Caco-2 (cell line): Measurements from ENCODE around the gene ELF1. TPM values are rescaled to one million over a fixed set of nuclear protein-coding genes. Genes with fewer than 3 reads are reported as not detected.

Source experiments
- BruUV-seq: library from RNA; stranded (reverse); fragments of 400-500 nt; replicated peaks from 2 replicates; lab custom pipeline; 2021; lab: Mats Ljungman, UMichigan
- CTCF ChIA-PET: fragments of 300-600 bp; sonication (Branson Sonifier 250); formaldehyde crosslinking; loops from one replicate; lab custom pipeline; 2022; ENCODE audit warnings: antibody characterized with exemption; lab: Charles Lee
- POLR2A ChIA-PET: fragments of 300-600 bp; sonication (Branson Sonifier 250); formaldehyde crosslinking; loops from one replicate; lab custom pipeline; 2022; ENCODE audit warnings: antibody characterized with exemption; lab: Charles Lee
- DNase-seq, 2 experiments: peaks; one replicate each; pipeline versions ENCODE4 v3.0.0 to v3.0.0-alpha.2; 2020 to 2022
- H3K27me3 ChIP-seq: replicated peaks from 2 replicates; pipeline ENCODE4 v1.6.0; 2011; ENCODE audit warnings: low read length; ENCODE audit not compliant: control insufficient read depth, insufficient read depth
- H3K36me3 ChIP-seq: 2 replicates; pipeline ENCODE4 v1.5.1; 2011; ENCODE audit warnings: low read length; ENCODE audit not compliant: control insufficient read depth, insufficient read depth
- H3K4me1 ChIP-seq: fragments of 250-450 bp; sonication (Bioruptor Pico); 2 replicates; pipeline ENCODE4 v1.5.1; 2020; ENCODE audit warnings: mild to moderate bottlenecking
- H3K4me3 ChIP-seq: 2 replicates; pipeline ENCODE4 v1.5.1; 2011; ENCODE audit warnings: low read depth, mild to moderate bottlenecking, control low read depth, low read length
- H3K9me3 ChIP-seq: fragments of 250-450 bp; sonication (Bioruptor Pico); 2 replicates; pipeline ENCODE4 v1.5.1; 2020; ENCODE audit warnings: mild to moderate bottlenecking, moderate library complexity
- H3K27ac Mint-ChIP-seq: one replicate; pipeline ENCODE4 v1.8.0; 2022; ENCODE audit warnings: mixed read lengths; ENCODE audit not compliant: unreplicated experiment
- H3K27me3 Mint-ChIP-seq: one replicate; pipeline ENCODE4 v1.8.0; 2022; ENCODE audit warnings: mixed read lengths; ENCODE audit not compliant: insufficient read depth, unreplicated experiment
- H3K36me3 Mint-ChIP-seq: one replicate; pipeline ENCODE4 v1.8.0; 2022; ENCODE audit warnings: mild to moderate bottlenecking, mixed read lengths; ENCODE audit not compliant: insufficient read depth, unreplicated experiment
- H3K4me1 Mint-ChIP-seq: one replicate; pipeline ENCODE4 v1.8.0; 2022; ENCODE audit warnings: low read depth, mixed read lengths; ENCODE audit not compliant: unreplicated experiment
- H3K4me3 Mint-ChIP-seq: one replicate; pipeline ENCODE4 v1.8.0; 2022; ENCODE audit warnings: mild to moderate bottlenecking, moderate library complexity, mixed read lengths; ENCODE audit not compliant: unreplicated experiment
- H3K9me3 Mint-ChIP-seq: one replicate; pipeline ENCODE4 v1.8.0; 2022; ENCODE audit warnings: mixed read lengths; ENCODE audit not compliant: unreplicated experiment
- intact Hi-C: fragments of 100-400 bp; cut with micrococcal nuclease; formaldehyde crosslinking; loops from one replicate; pipeline ENCODE4 v1.10.0; 2022; ENCODE audit not compliant: unreplicated experiment
- total RNA-seq: library from RNA; stranded (reverse); gene quantifications from 2 replicates; pipeline ENCODE4 v1.2.3, GENCODE V29; 2022
- TF ChIP-seq, protein P1 (sequence below), 2 experiments: fragments of 200-600 bp in 1 of 2; IDR thresholded peaks; 1 replicate in 1 of 2; 2 replicates in 1 of 2; pipeline versions ENCODE4 v1.5.1 to v1.8.0; 2011 to 2022; ENCODE audit warnings: antibody characterized with exemption in 1 of 2, control low read depth in 1 of 2, inconsistent platforms in 1 of 2, low read depth in 1 of 2, low read length in 1 of 2, mild to moderate bottlenecking in 1 of 2, moderate library complexity in 1 of 2; ENCODE audit not compliant: insufficient read depth in 1 of 2, severe bottlenecking in 1 of 2, unreplicated experiment in 1 of 2

The ELF1 gene
- total RNA-seq, 1 experiment from 2014 or later, result 116 TPM

DNA sequence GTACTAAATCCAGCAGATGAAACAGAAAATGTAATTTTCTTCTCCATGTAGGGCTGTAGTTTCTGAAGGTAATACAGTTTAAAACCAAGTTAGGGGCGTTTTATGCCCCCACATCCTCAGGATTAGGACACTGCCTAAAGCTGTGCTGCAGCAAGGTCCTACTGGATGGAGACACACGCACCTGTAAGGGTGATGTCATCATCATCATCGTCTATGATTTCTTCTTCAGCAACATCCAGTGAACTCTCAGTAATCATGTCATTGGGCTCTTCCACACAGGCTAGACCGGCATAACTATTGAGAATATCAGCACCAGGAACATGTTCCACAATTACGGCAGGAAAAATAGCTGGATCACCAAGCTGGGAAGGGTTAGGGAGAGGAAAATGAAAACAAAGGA lies 60.5 kb downstream of the ELF1 start:
- intact Hi-C loops, result no loop called here
- ChIA-PET POLR2A (no interaction called here), CTCF (no interaction called here)
- H3K27ac Mint-ChIP-seq, result no peak overlapping the region
- H3K9me3 Mint-ChIP-seq, result no peaks in the 10 kb centered on the region
- no peak overlapping the region for H3K4me3 Mint-ChIP-seq
- H3K9me3 ChIP-seq, result no peaks in the 10 kb centered on the region
- peaks cover 53% of the 10 kb centered on the region for H3K36me3 Mint-ChIP-seq
- BruUV-seq, result no TSS peak
- H3K4me1 Mint-ChIP-seq, result peaks cover 18% of the 10 kb centered on the region
- TF ChIP-seq, protein P1, sequence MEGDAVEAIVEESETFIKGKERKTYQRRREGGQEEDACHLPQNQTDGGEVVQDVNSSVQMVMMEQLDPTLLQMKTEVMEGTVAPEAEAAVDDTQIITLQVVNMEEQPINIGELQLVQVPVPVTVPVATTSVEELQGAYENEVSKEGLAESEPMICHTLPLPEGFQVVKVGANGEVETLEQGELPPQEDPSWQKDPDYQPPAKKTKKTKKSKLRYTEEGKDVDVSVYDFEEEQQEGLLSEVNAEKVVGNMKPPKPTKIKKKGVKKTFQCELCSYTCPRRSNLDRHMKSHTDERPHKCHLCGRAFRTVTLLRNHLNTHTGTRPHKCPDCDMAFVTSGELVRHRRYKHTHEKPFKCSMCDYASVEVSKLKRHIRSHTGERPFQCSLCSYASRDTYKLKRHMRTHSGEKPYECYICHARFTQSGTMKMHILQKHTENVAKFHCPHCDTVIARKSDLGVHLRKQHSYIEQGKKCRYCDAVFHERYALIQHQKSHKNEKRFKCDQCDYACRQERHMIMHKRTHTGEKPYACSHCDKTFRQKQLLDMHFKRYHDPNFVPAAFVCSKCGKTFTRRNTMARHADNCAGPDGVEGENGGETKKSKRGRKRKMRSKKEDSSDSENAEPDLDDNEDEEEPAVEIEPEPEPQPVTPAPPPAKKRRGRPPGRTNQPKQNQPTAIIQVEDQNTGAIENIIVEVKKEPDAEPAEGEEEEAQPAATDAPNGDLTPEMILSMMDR (IDR thresholded peaks at IDR 0.05; ENCODE audit: insufficient read depth in 1 of 2, low read depth in 1 of 2, low read length in 1 of 2, severe bottlenecking in 1 of 2, unreplicated experiment in 1 of 2), result no peak
- DNase-seq, result no peak
- H3K4me1 ChIP-seq, result peaks cover 11% of the 10 kb centered on the region
- H3K27me3 Mint-ChIP-seq, result no peaks in the 10 kb centered on the region
- H3K4me3 ChIP-seq, result no peak overlapping the region
- no peaks in the 10 kb centered on the region for H3K27me3 ChIP-seq
- no peaks in the 10 kb centered on the region; the same call in none of the 2 replicates for H3K36me3 ChIP-seq

DNA sequence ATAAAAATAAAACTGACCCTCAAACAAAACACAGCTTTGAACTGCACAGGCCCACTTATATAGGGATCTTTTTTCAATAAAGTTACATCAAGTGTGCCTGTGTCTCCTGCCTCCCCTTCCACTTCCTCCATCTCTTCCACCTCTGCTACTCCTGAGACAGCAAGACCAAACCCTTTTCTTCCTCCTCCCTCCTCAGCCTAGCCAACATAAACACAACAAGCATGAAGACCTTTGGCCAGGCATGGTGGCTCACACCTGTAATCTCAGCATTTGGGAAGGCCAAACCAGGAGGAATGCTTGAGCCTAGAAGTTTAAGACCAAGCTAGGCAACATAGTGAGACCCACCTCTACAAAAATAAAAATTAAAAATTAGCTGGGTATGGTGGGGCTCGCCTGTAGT lies 72.6 kb downstream of the ELF1 start:
- no peak for DNase-seq
- peaks cover 7% of the 10 kb centered on the region for H3K4me1 Mint-ChIP-seq
- ChIA-PET CTCF (no interaction called here), POLR2A (no interaction called here)
- intact Hi-C loops, result no loop called here
- no peak overlapping the region for H3K27ac Mint-ChIP-seq
- H3K4me3 Mint-ChIP-seq, result no peak overlapping the region
- Histone ChIP-seq H3K36me3 (peaks cover 3% of the 10 kb centered on the region; the same call in 1 of the 2 replicates), H3K4me3 (no peak overlapping the region), H3K27me3 (no peaks in the 10 kb centered on the region), H3K9me3 (no peaks in the 10 kb centered on the region), H3K4me1 (no peaks in the 10 kb centered on the region)
- no peaks in the 10 kb centered on the region for H3K9me3 Mint-ChIP-seq
- TF ChIP-seq, protein P1 (IDR thresholded peaks at IDR 0.05; ENCODE audit: insufficient read depth in 1 of 2, low read depth in 1 of 2, low read length in 1 of 2, severe bottlenecking in 1 of 2, unreplicated experiment in 1 of 2), result no peak
- H3K27me3 Mint-ChIP-seq, result no peaks in the 10 kb centered on the region
- no TSS peak for BruUV-seq
- peaks cover 94% of the 10 kb centered on the region for H3K36me3 Mint-ChIP-seq

DNA sequence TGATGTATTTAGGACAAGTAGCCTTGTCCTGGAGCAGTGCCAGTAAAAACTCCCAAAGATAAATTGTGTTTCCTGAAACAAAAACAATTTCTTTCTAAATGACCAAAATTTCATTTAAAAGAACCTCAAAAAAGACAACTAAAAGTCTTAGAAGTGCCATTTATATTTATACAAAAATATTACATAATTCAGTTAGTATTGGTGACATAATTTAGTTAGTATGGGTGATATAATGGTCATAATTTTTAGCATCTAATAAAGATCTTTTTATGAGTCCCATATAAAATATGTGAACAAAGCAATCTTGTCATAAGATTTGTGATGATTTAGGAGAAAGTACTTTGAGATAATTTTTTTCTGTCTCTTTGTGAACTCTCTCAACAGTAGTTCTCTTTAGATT lies 76.0 kb downstream of the ELF1 start:
- TF ChIP-seq, protein P1 (IDR thresholded peaks at IDR 0.05; ENCODE audit: insufficient read depth in 1 of 2, low read depth in 1 of 2, low read length in 1 of 2, severe bottlenecking in 1 of 2, unreplicated experiment in 1 of 2), result no peak
- H3K27me3 ChIP-seq, result no peaks in the 10 kb centered on the region
- Mint-ChIP-seq H3K4me1 (peaks cover 7% of the 10 kb centered on the region), H3K27me3 (no peaks in the 10 kb centered on the region), H3K9me3 (no peaks in the 10 kb centered on the region), H3K4me3 (no peak overlapping the region), H3K27ac (no peak overlapping the region), H3K36me3 (peaks cover 93% of the 10 kb centered on the region)
- H3K4me1 ChIP-seq, result no peaks in the 10 kb centered on the region
- no peak for DNase-seq
- ChIA-PET POLR2A (no interaction called here), CTCF (no interaction called here)
- peaks cover 3% of the 10 kb centered on the region for H3K36me3 ChIP-seq
- H3K9me3 ChIP-seq, result no peaks in the 10 kb centered on the region
- BruUV-seq, result no TSS peak
- no peak overlapping the region for H3K4me3 ChIP-seq
- intact Hi-C loops, result no loop called here
